IPS DF 6.9 (cell line): ENCODE results near the gene TMEM191C.
"Not testable (repeated sequence)": the region's sequence is repeated elsewhere in the genome, so short reads cannot be mapped to it uniquely, and the experiment has no call there.

Source experiments
- DNase-seq: peaks from one replicate; pipeline ENCODE4 v3.0.0-alpha.2; 2013; ENCODE audit warnings: low read depth, low spot score
- H3K27ac ChIP-seq: one replicate; pipeline ENCODE4 v1.5.1; 2013; ENCODE audit warnings: low read length, control low read depth
- H3K27me3 ChIP-seq: 2 replicates; pipeline ENCODE4 v1.6.1; 2013; ENCODE audit warnings: mild to moderate bottlenecking, low read length; ENCODE audit not compliant: control insufficient read depth, insufficient read depth
- H3K36me3 ChIP-seq: 2 replicates; pipeline ENCODE4 v1.6.1; 2013; ENCODE audit warnings: low read length; ENCODE audit not compliant: control insufficient read depth, insufficient read depth
- H3K4me1 ChIP-seq: 2 replicates; pipeline ENCODE4 v1.6.1; 2013; ENCODE audit warnings: low read length; ENCODE audit not compliant: control insufficient read depth, insufficient read depth
- H3K4me3 ChIP-seq: 2 replicates; pipeline ENCODE4 v1.5.1; 2013; ENCODE audit warnings: mild to moderate bottlenecking, low read length
- H3K9me3 ChIP-seq: 2 replicates; pipeline ENCODE4 v1.6.1; 2013; ENCODE audit warnings: low read length, inconsistent platforms; ENCODE audit not compliant: control insufficient read depth, insufficient read depth
- WGBS: extraction: QIAGEN DNeasy Blood & Tissue Kit; methylation state at CpG from one replicate; pipeline ENCODE4 v1.1.7; 2013; ENCODE audit warnings: mixed read lengths, missing lambda C conversion rate; ENCODE audit not compliant: insufficient read length, insufficient coverage; 5-methylcytosine and 5-hydroxymethylcytosine counted together

Gene TMEM191C

DNA sequence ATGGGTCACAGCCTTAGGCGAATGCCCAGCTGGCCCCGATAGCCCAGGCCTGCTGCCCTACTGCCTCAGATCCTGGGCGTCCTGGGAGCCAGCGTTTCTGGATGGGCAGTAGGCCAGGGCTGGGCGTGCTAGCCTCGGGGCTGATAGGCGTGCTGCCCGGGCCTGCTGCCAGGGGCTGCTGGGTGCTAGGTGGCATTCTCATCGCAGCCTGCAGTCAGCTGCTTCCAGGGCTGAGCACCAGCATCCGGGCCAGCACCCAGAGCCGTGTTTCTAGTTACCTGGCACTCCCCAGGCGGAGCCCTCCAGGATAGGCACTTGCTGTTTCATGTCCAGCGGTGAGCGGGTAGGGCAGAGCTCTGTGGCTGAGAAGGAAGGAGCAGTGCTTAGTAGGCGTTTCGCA is 26.5 kb upstream of the TMEM191C start:
- H3K27me3 ChIP-seq, DNase-seq, H3K4me1 ChIP-seq, H3K36me3 ChIP-seq, H3K4me3 ChIP-seq, H3K27ac ChIP-seq, H3K9me3 ChIP-seq: not testable (repeated sequence)
- no CpG with 5 or more reads among the region's 16 CpGs for WGBS

GRCh38 chr22:21441170-21441569 is 26.0 kb upstream of the TMEM191C start:
- H3K27me3 ChIP-seq, H3K4me1 ChIP-seq, H3K27ac ChIP-seq, H3K36me3 ChIP-seq, H3K9me3 ChIP-seq, H3K4me3 ChIP-seq, DNase-seq: not testable (repeated sequence)
- no CpG with 5 or more reads among the region's 6 CpGs for WGBS

DNA sequence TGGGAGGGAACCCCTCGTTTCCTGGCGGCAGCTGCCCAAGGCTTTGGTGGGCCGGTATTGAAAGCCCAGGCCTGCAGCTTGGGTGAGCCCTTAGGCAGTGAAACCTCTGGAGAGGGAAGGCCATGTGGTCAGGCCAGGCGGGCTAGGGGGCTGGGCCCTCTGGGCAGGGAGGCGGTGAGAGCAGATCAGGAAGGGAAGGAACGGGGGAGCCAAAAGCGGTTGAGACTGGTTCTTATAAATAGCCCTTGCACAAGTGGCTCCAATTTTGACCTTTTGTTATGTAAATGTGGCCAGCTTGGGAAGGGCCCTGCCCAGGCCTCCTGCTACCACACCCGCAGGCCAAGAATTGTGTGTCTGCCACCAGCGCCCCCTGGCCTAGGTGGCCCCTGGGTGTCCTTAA is 25.1 kb upstream of the TMEM191C start:
- not testable (repeated sequence) for H3K27me3 ChIP-seq, H3K4me3 ChIP-seq, H3K9me3 ChIP-seq, H3K4me1 ChIP-seq, DNase-seq, H3K27ac ChIP-seq
- WGBS: no CpG with 5 or more reads among the region's 9 CpGs
- peaks cover 12% of the 10 kb centered on the region for H3K36me3 ChIP-seq

DNA sequence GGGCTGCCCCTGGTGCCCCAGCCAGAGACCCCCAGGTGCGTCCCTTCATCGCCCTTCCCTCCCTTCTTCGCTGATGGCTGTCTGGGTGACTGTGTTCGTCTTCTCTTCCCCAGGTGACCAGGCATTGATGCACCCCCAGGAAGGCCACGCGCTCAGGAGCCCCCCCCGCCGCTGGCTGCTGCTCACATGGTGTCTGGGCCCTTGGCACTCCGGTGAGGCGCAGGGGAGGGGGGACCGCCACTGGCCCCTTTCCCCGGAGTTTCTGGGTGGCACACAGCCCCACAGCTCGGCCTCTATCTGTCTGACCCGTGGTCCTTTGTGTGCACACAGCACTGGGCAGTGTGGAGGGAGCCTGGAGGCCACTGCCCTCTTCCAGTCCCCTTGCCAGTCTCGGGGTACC is 24.5 kb upstream of the TMEM191C start:
- peaks cover 12% of the 10 kb centered on the region for H3K36me3 ChIP-seq
- H3K4me1 ChIP-seq, DNase-seq, H3K9me3 ChIP-seq, H3K4me3 ChIP-seq, H3K27me3 ChIP-seq, H3K27ac ChIP-seq: not testable (repeated sequence)
- no CpG with 5 or more reads among the region's 15 CpGs for WGBS

DNA sequence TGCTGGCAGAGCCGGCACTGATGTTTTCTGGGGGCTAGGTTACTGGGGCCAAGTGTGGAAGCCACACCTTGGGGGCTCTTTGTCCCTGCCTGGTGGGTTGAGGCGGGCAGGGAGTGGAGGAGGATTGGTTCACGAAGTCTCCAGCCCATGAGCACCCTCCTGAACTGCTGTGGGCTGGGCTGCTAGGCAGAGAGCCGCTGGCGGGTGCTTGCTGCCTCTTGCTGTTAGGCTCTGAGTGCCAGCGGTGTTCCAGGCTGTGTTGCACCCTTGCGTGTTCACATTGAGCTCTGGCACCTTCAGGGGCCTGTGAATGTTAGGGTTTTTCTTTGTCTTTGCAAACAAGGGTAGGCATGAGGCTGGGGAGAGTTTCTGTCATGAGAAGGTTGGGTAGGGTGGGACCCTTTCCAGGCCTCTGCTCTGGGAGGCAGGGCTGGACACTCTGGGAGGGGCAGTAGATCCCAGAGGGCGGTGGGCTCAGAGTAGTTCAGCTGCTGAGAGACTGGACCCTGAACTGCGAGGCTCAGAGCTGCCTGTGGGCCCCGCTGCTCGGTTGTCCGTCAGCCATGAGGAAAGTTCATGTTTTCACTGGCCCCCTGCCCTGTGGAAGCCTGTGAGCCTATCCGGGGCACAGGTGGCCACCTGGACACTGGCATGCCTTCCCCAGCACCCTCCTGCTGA is 24.0 kb upstream of the TMEM191C start:
- no peaks in the 10 kb centered on the region for H3K27me3 ChIP-seq
- no peak for DNase-seq
- no peak overlapping the region for H3K27ac ChIP-seq
- H3K9me3 ChIP-seq: no peaks in the 10 kb centered on the region
- peaks cover 5% of the 10 kb centered on the region; the same call in 1 of the 2 replicates for H3K4me1 ChIP-seq
- WGBS: no CpG with 5 or more reads among the region's 13 CpGs
- H3K36me3 ChIP-seq: peaks cover 12% of the 10 kb centered on the region
- no peak overlapping the region for H3K4me3 ChIP-seq

GRCh38 chr22:21443735-21444421 is 23.3 kb upstream of the TMEM191C start:
- Histone ChIP-seq H3K9me3 (no peaks in the 10 kb centered on the region), H3K4me1 (peaks cover 5% of the 10 kb centered on the region; the same call in 1 of the 2 replicates), H3K27ac (no peak overlapping the region), H3K4me3 (no peak overlapping the region), H3K36me3 (peaks cover 12% of the 10 kb centered on the region), H3K27me3 (no peaks in the 10 kb centered on the region)
- no CpG with 5 or more reads among the region's 16 CpGs for WGBS
- DNase-seq: no peak

DNA sequence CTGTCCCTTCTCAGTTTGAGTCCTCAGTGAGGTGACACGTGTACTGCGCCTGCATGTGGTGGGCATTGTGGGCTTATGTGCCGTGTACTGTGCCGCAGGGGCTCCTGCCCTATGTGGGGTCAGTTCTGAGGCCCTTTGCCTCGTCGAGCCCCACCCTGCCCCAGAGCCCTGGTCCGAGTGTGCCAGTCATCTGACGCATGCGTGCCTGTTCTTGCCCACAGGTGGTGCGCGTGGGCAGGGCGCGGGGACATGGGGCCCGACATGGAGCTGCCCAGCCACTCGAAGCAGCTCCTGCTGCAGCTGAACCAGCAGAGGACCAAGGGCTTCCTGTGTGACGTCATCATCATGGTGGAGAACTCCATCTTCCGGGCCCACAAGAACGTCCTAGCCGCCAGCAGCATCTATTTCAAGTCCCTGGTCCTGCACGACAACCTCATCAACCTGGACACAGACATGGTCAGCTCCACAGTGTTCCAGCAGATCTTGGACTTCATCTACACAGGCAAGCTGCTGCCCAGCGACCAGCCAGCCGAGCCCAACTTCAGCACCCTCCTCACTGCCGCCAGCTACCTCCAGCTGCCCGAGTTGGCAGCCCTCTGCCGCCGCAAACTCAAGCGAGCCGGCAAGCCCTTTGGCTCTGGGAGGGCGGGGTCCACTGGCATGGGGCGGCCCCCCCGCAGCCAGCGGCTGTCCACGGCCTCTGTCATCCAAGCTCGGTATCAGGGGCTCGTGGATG is 22.3 kb upstream of the TMEM191C start:
- no peaks in the 10 kb centered on the region for H3K27me3 ChIP-seq
- H3K36me3 ChIP-seq: peaks cover 12% of the 10 kb centered on the region
- peaks cover 6% of the 10 kb centered on the region; the same call in 1 of the 2 replicates for H3K4me1 ChIP-seq
- no peak overlapping the region for H3K27ac ChIP-seq
- no peaks in the 10 kb centered on the region for H3K9me3 ChIP-seq
- no peak for DNase-seq
- no CpG with 5 or more reads among the region's 35 CpGs for WGBS
- H3K4me3 ChIP-seq: no peak overlapping the region

- DNase-seq: no peak
- no CpG with 5 or more reads among the region's 27 CpGs for WGBS
- Histone ChIP-seq H3K4me1 (peaks cover 7% of the 10 kb centered on the region), H3K4me3 (no peak overlapping the region), H3K27me3 (no peaks in the 10 kb centered on the region), H3K36me3 (peaks cover 16% of the 10 kb centered on the region), H3K27ac (no peak overlapping the region), H3K9me3 (no peaks in the 10 kb centered on the region)
Measured at GRCh38 chr22:21445437-21446127, 21.6 kb upstream of the TMEM191C start.

DNA sequence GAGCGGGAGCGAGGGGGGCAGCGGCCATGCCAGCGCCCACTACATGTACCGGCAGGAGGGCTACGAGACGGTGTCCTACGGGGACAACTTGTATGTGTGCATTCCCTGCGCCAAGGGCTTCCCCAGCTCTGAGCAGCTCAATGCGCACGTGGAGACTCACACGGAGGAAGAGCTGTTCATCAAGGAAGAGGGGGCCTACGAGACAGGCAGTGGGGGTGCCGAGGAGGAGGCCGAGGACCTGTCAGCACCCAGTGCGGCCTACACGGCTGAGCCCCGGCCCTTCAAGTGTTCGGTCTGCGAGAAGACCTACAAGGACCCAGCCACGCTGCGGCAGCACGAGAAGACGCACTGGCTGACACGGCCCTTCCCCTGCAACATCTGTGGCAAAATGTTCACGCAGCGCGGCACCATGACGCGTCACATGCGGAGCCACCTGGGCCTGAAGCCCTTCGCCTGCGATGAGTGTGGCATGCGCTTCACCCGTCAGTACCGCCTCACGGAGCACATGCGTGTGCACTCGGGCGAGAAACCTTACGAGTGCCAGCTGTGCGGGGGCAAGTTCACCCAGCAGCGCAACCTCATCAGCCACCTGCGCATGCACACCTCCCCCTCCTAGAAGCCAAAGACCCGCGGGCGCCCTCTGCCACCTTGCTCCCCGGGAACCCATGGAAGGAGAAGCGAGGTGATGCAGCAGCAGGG is 20.9 kb upstream of the TMEM191C start:
- WGBS: no CpG with 5 or more reads among the region's 49 CpGs
- Histone ChIP-seq H3K27me3 (no peaks in the 10 kb centered on the region), H3K9me3 (no peaks in the 10 kb centered on the region), H3K4me1 (peaks cover 7% of the 10 kb centered on the region), H3K27ac (no peak overlapping the region), H3K36me3 (peaks cover 16% of the 10 kb centered on the region), H3K4me3 (no peak overlapping the region)
- no peak for DNase-seq
